Hepatocyte (in vitro differentiated cells): ENCODE measurements around the gene HOXC6. TPM values are rescaled to one million over a fixed set of nuclear protein-coding genes. Genes with fewer than 3 reads are reported as not detected.
A peak's percentile ranks its signal among the peaks of the same experiment; 100 is the strongest.

Experiments used
- DNase-seq: peaks from one replicate; pipeline ENCODE4 v3.0.0-alpha.2; 2016; ENCODE audit warnings: low spot score
- H2AFZ ChIP-seq: fragments of 200-600 bp; sonication (generic); 2 replicates; pipeline ENCODE4 v1.6.0; 2016; ENCODE audit warnings: antibody characterized with exemption, mild to moderate bottlenecking
- H3K27ac ChIP-seq: fragments of 200-600 bp; sonication (generic); 2 replicates; pipeline ENCODE4 v1.5.1; 2016; ENCODE audit warnings: mild to moderate bottlenecking
- H3K27me3 ChIP-seq: fragments of 200-600 bp; sonication (generic); 2 replicates; pipeline ENCODE4 v1.6.1; 2016
- H3K36me3 ChIP-seq: fragments of 200-600 bp; sonication (generic); replicated peaks from 2 replicates; pipeline ENCODE4 v1.5.1; 2016; ENCODE audit warnings: low read depth; ENCODE audit not compliant: insufficient read depth
- H3K4me1 ChIP-seq: fragments of 200-600 bp; sonication (generic); 2 replicates; pipeline ENCODE4 v1.5.1; 2016; ENCODE audit warnings: mild to moderate bottlenecking, moderate library complexity; ENCODE audit not compliant: insufficient read depth
- H3K4me2 ChIP-seq: fragments of 200-600 bp; sonication (generic); 2 replicates; pipeline ENCODE4 v1.6.0; 2016
- H3K4me3 ChIP-seq: fragments of 200-600 bp; sonication (generic); 2 replicates; pipeline ENCODE4 v1.5.1; 2016; ENCODE audit warnings: mild to moderate bottlenecking
- H3K79me2 ChIP-seq: fragments of 200-600 bp; sonication (generic); 2 replicates; pipeline ENCODE4 v1.6.0; 2017; ENCODE audit warnings: mild to moderate bottlenecking
- H3K9me2 ChIP-seq: fragments of 200-600 bp; sonication (generic); replicated peaks from 2 replicates; pipeline ENCODE4 v1.6.0; 2017; ENCODE audit warnings: mild to moderate bottlenecking; ENCODE audit not compliant: insufficient read depth
- H3K9me3 ChIP-seq: fragments of 200-600 bp; sonication (generic); 2 replicates; pipeline ENCODE4 v1.5.1; 2016; ENCODE audit warnings: low read depth, mild to moderate bottlenecking
- H4K20me1 ChIP-seq: fragments of 200-600 bp; sonication (generic); 2 replicates; pipeline ENCODE4 v1.6.0; 2016; ENCODE audit warnings: mild to moderate bottlenecking; ENCODE audit not compliant: insufficient read depth, poor library complexity, severe bottlenecking
- CTCF ChIP-seq: fragments of 200-600 bp; sonication (generic); IDR thresholded peaks from 2 replicates; pipeline ENCODE4 v1.5.1; 2016; ENCODE audit warnings: antibody characterized with exemption, mild to moderate bottlenecking; ENCODE audit not compliant: poor library complexity
- EZH2 ChIP-seq: fragments of 200-600 bp; sonication (generic); IDR thresholded peaks from 2 replicates; pipeline ENCODE4 v1.6.1; 2016; ENCODE audit warnings: antibody characterized with exemption, mild to moderate bottlenecking, borderline replicate concordance
- EZH2phosphoT487 ChIP-seq: fragments of 200-600 bp; sonication (generic); IDR thresholded peaks from one replicate; pipeline ENCODE4 v1.6.1; 2018; ENCODE audit warnings: antibody characterized with exemption, mild to moderate bottlenecking, low read depth, moderate library complexity; ENCODE audit not compliant: unreplicated experiment, severe bottlenecking
- WGBS: methylation state at CpG from one replicate; pipeline ENCODE4 v1.1.6; 2016; ENCODE audit warnings: low lambda C conversion rate; ENCODE audit errors: missing lambda C conversion rate; 5-methylcytosine and 5-hydroxymethylcytosine counted together
- polyA plus RNA-seq: library from polyadenylated mRNA; unstranded; fragments of >200 nt; fragmentation: Nextera tagmentation; extraction: Ambion mirVana; gene quantifications from 2 replicates; pipeline ENCODE4 v1.2.1, GENCODE V29; 2016
- total RNA-seq: library from RNA; depleted of rRNA; stranded (reverse); fragments of >200 nt; gene quantifications from 2 replicates; pipeline ENCODE4 v1.2.3, GENCODE V29; 2014

The HOXC6 gene
- total and polyA plus RNA-seq, 2 experiments from 2014 or later, result 4.5 to 11.1 TPM

- Histone ChIP-seq H4K20me1 (no peaks in the 10 kb centered on the region), H3K4me2 (peak overlapping the region; percentile 68), H3K4me3 (no peak overlapping the region), H2AFZ (no peak overlapping the region), H3K27me3 (peaks cover 92% of the 10 kb centered on the region), H3K9me3 (no peaks in the 10 kb centered on the region), H3K27ac (peak overlapping the region; percentile 15), H3K79me2 (peaks cover 39% of the 10 kb centered on the region), H3K4me1 (peaks cover 39% of the 10 kb centered on the region), H3K36me3 (no peaks in the 10 kb centered on the region), H3K9me2 (no peaks in the 10 kb centered on the region)
- TF ChIP-seq CTCF (no peak), EZH2phosphoT487 (no peak), EZH2 (no peak)
- DNase-seq, result no peak
- 75% methylated on average over 3 of the region's 3 CpGs for WGBS
Observed at GRCh38 chr12:54027442-54027786, 826 bp upstream of the HOXC6 start.

- Histone ChIP-seq H3K9me2 (no peaks in the 10 kb centered on the region), H2AFZ (no peak overlapping the region), H3K27ac (peak overlapping the region; percentile 84), H3K4me1 (peaks cover 58% of the 10 kb centered on the region), H3K27me3 (peaks cover 80% of the 10 kb centered on the region), H3K4me3 (no peak overlapping the region), H3K79me2 (peaks cover 21% of the 10 kb centered on the region), H3K36me3 (no peaks in the 10 kb centered on the region), H3K4me2 (peak overlapping the region; percentile 68), H4K20me1 (no peaks in the 10 kb centered on the region), H3K9me3 (no peaks in the 10 kb centered on the region)
- DNase-seq, result no peak
- 19% methylated on average over 44 of the region's 53 CpGs for WGBS
- TF ChIP-seq CTCF, result no peak
- TF ChIP-seq EZH2phosphoT487, result peak; percentile 75
- TF ChIP-seq EZH2, result peak; percentile 21
Observed at GRCh38 chr12:54029529-54030441, 1.5 kb downstream of the HOXC6 start.

- Histone ChIP-seq H3K27me3 (peaks cover 80% of the 10 kb centered on the region), H3K4me3 (no peak overlapping the region), H3K36me3 (no peaks in the 10 kb centered on the region), H3K4me2 (peak overlapping the region; percentile 68), H2AFZ (peak overlapping the region; percentile 38), H3K79me2 (peaks cover 18% of the 10 kb centered on the region), H3K27ac (peak overlapping the region; percentile 84), H3K4me1 (peaks cover 58% of the 10 kb centered on the region), H3K9me3 (no peaks in the 10 kb centered on the region), H4K20me1 (no peaks in the 10 kb centered on the region), H3K9me2 (no peaks in the 10 kb centered on the region)
- no peak for DNase-seq
- TF ChIP-seq EZH2phosphoT487 (peak; percentile 61), EZH2 (no peak), CTCF (no peak)
- 36% methylated on average over 7 of the region's 7 CpGs for WGBS
Observed at GRCh38 chr12:54030442-54030801, 2.2 kb downstream of the HOXC6 start.
